ENCODE data around the gene TTC6.

Gene TTC6

GRCh38 chr14:37643701-37644100, 48.3 kb downstream of the TTC6 start:
- TF ChIP-seq CTCF (IDR thresholded peaks at IDR 0.05), result no peak
- Histone ChIP-seq H3K36me3 (no peaks in the 10 kb centered on the region), H3K4me3 (no peak overlapping the region)

More at GRCh38 chr14:37643701-37644100, 48.3 kb downstream of the TTC6 start:
- Histone ChIP-seq H3K9me3 (no peaks in the 10 kb centered on the region), H3K27me3 (peaks cover 0 to 3% of the 10 kb centered on the region in 2 donors), H3K4me1 (no peaks in the 10 kb centered on the region), H3K27ac (no peak overlapping the region)
- intact Hi-C loops (cut with DNase I; ENCODE audit: low total_unique reads), result no loop called here
- no peak for DNase-seq
